Activated naive CD4-positive, alpha-beta T cell treated with anti-CD3 and anti-CD28 coated beads, Interleukin-2, amount 50 U/mL, for 24 hours (primary cell): ENCODE measurements around the gene RAPGEF6.

Source experiments
- H3K27ac Mint-ChIP-seq: one replicate; pipeline ENCODE4 v1.8.0; 2021; ENCODE audit warnings: mild to moderate bottlenecking, mixed read lengths
- H3K27me3 Mint-ChIP-seq: one replicate; pipeline ENCODE4 v1.8.0; 2021; ENCODE audit warnings: mixed read lengths
- H3K36me3 Mint-ChIP-seq: one replicate; pipeline ENCODE4 v1.8.0; 2021; ENCODE audit warnings: mixed read lengths
- H3K4me1 Mint-ChIP-seq: one replicate; pipeline ENCODE4 v1.8.0; 2021; ENCODE audit warnings: mixed read lengths
- H3K4me3 Mint-ChIP-seq: one replicate; pipeline ENCODE4 v1.8.0; 2021; ENCODE audit warnings: mild to moderate bottlenecking, mixed read lengths
- H3K9me3 Mint-ChIP-seq: one replicate; pipeline ENCODE4 v1.8.0; 2021; ENCODE audit warnings: mixed read lengths

RAPGEF6 gene

DNA sequence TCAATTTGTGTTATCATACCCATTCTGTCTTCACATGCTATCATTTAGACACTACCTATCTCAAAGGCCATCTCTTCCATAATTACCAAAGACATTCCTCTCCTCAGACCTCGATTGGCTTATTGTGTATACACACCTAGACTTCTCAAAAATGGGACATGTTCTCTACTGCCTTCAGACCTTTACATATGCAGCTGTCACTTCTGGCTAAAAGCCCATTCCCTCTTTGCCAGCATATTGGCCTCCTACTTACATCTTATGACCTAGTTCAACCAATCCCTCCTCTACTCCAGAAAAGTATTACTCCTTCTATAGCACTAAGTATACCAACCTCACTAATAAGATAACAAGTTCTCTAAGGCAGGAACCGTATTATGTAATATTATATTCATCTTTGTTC, 84.4 kb downstream of the RAPGEF6 start:
- Mint-ChIP-seq H3K27ac (peak overlapping the region; percentile 93), H3K4me3 (no peak overlapping the region), H3K4me1 (peaks cover 71% of the 10 kb centered on the region), H3K36me3 (peaks cover 27% of the 10 kb centered on the region), H3K27me3 (no peaks in the 10 kb centered on the region), H3K9me3 (peaks cover 5% of the 10 kb centered on the region)

GRCh38 chr5:131548176-131548575, 86.9 kb downstream of the RAPGEF6 start:
- no peaks in the 10 kb centered on the region for H3K27me3 Mint-ChIP-seq
- peak overlapping the region; percentile 95 for H3K4me3 Mint-ChIP-seq
- H3K27ac Mint-ChIP-seq: peak overlapping the region; percentile 99
- H3K9me3 Mint-ChIP-seq: peaks cover 5% of the 10 kb centered on the region
- H3K36me3 Mint-ChIP-seq: peaks cover 24% of the 10 kb centered on the region
- H3K4me1 Mint-ChIP-seq: peaks cover 79% of the 10 kb centered on the region

- Mint-ChIP-seq H3K36me3 (peaks cover 24% of the 10 kb centered on the region), H3K27me3 (no peaks in the 10 kb centered on the region), H3K4me1 (peaks cover 83% of the 10 kb centered on the region), H3K27ac (peak overlapping the region; percentile 87), H3K4me3 (peak overlapping the region; percentile 88), H3K9me3 (no peaks in the 10 kb centered on the region)
These were observed 89.2 kb downstream of the RAPGEF6 start for GRCh38 chr5:131545845-131546244.

GRCh38 chr5:131542723-131543122, 92.3 kb downstream of the RAPGEF6 start:
- H3K27ac Mint-ChIP-seq: peak overlapping the region; percentile 91
- H3K4me3 Mint-ChIP-seq: peak overlapping the region; percentile 64
- no peaks in the 10 kb centered on the region for H3K9me3 Mint-ChIP-seq
- H3K4me1 Mint-ChIP-seq: peaks cover 86% of the 10 kb centered on the region
- peaks cover 25% of the 10 kb centered on the region for H3K36me3 Mint-ChIP-seq
- H3K27me3 Mint-ChIP-seq: no peaks in the 10 kb centered on the region

- H3K4me1 Mint-ChIP-seq: peaks cover 87% of the 10 kb centered on the region
- H3K4me3 Mint-ChIP-seq: peak overlapping the region; percentile 45
- H3K9me3 Mint-ChIP-seq: no peaks in the 10 kb centered on the region
- H3K27ac Mint-ChIP-seq: peak overlapping the region; percentile 75
- H3K27me3 Mint-ChIP-seq: no peaks in the 10 kb centered on the region
- H3K36me3 Mint-ChIP-seq: peaks cover 23% of the 10 kb centered on the region
These were observed 93.3 kb downstream of the RAPGEF6 start for GRCh38 chr5:131541762-131542161.

- peaks cover 93% of the 10 kb centered on the region for H3K4me1 Mint-ChIP-seq
These were observed 94.0 kb downstream of the RAPGEF6 start for GRCh38 chr5:131541071-131541470.

GRCh38 chr5:131539251-131539650, 95.8 kb downstream of the RAPGEF6 start:
- no peaks in the 10 kb centered on the region for H3K9me3 Mint-ChIP-seq
- peak overlapping the region; percentile 94 for H3K27ac Mint-ChIP-seq
- no peaks in the 10 kb centered on the region for H3K27me3 Mint-ChIP-seq
- H3K4me1 Mint-ChIP-seq: peaks cover 93% of the 10 kb centered on the region
- H3K4me3 Mint-ChIP-seq: peak overlapping the region; percentile 27
- peaks cover 18% of the 10 kb centered on the region for H3K36me3 Mint-ChIP-seq

More at GRCh38 chr5:131541071-131541470, 94.0 kb downstream of the RAPGEF6 start:
- Mint-ChIP-seq H3K27me3 (no peaks in the 10 kb centered on the region), H3K4me3 (peak overlapping the region; percentile 30), H3K36me3 (peaks cover 23% of the 10 kb centered on the region), H3K9me3 (no peaks in the 10 kb centered on the region), H3K27ac (peak overlapping the region; percentile 89)

DNA sequence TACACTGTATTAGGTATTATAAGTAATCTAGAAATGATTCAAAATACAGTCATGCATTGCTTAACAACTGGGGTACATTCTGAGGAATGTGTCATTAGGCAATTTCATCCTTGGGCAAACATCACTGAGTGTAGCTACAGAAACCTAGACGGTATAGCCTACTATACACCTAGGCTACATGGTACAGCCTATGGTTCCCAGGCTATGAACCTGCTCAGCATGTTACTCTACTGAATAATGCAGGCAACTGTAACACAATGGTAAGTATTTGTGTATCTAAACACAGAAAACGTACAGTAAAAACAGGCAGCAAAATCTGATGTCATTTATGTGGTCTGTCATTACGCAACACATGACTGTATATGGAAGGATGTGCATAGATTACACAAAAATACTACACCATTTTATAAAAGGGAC, 96.8 kb downstream of the RAPGEF6 start:
- peak overlapping the region; percentile 93 for H3K27ac Mint-ChIP-seq
- H3K36me3 Mint-ChIP-seq: peaks cover 16% of the 10 kb centered on the region
- H3K4me3 Mint-ChIP-seq: peak overlapping the region; percentile 66
- H3K4me1 Mint-ChIP-seq: peaks cover 93% of the 10 kb centered on the region
- H3K27me3 Mint-ChIP-seq: no peaks in the 10 kb centered on the region
- no peaks in the 10 kb centered on the region for H3K9me3 Mint-ChIP-seq

DNA sequence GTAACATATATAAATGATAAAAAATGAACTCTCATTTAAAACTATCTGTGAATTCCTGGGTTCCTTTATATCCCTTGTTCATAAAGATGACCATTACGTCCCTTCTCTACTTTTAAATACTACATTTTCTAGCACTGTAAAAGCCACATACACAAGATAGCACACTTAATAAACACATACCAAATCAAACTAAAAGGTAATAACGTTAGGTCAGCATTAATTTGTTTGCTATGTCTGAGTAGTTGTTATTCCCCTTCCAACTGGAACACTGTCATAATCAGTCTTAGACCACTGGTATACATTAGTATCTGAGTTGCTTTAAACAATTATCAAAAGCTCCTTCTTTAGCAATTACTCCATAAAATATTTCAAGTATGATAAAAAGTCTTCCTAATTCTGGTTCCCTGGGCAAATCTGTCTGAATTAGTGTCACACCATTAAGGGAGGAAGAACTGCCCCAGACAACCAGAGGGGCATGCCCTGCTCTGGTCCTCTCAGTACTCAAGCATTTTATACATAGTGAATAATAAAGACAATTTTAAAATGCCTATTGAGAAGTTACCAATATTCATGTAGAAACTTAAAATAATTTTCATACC, 98.1 kb downstream of the RAPGEF6 start:
- Mint-ChIP-seq H3K27ac (peak overlapping the region; percentile 75), H3K4me1 (peaks cover 93% of the 10 kb centered on the region), H3K9me3 (no peaks in the 10 kb centered on the region), H3K4me3 (peak overlapping the region; percentile 70), H3K27me3 (no peaks in the 10 kb centered on the region), H3K36me3 (peaks cover 12% of the 10 kb centered on the region)

- peak overlapping the region; percentile 70 for H3K4me3 Mint-ChIP-seq
- no peaks in the 10 kb centered on the region for H3K27me3 Mint-ChIP-seq
- peaks cover 87% of the 10 kb centered on the region for H3K4me1 Mint-ChIP-seq
- H3K36me3 Mint-ChIP-seq: peaks cover 12% of the 10 kb centered on the region
- no peaks in the 10 kb centered on the region for H3K9me3 Mint-ChIP-seq
- peak overlapping the region; percentile 94 for H3K27ac Mint-ChIP-seq
These were observed 98.7 kb downstream of the RAPGEF6 start for GRCh38 chr5:131536211-131536826.

- Mint-ChIP-seq H3K36me3 (peaks cover 12% of the 10 kb centered on the region), H3K27ac (peak overlapping the region; percentile 75), H3K27me3 (no peaks in the 10 kb centered on the region), H3K4me1 (peaks cover 86% of the 10 kb centered on the region), H3K4me3 (peak overlapping the region; percentile 8), H3K9me3 (no peaks in the 10 kb centered on the region)
These were observed 100.1 kb downstream of the RAPGEF6 start for GRCh38 chr5:131534974-131535373.

GRCh38 chr5:131533836-131534235, 101.2 kb downstream of the RAPGEF6 start:
- Mint-ChIP-seq H3K4me3 (peak overlapping the region; percentile 63), H3K36me3 (peaks cover 8% of the 10 kb centered on the region), H3K4me1 (peaks cover 84% of the 10 kb centered on the region), H3K27ac (peak overlapping the region; percentile 76), H3K27me3 (no peaks in the 10 kb centered on the region), H3K9me3 (no peaks in the 10 kb centered on the region)

DNA sequence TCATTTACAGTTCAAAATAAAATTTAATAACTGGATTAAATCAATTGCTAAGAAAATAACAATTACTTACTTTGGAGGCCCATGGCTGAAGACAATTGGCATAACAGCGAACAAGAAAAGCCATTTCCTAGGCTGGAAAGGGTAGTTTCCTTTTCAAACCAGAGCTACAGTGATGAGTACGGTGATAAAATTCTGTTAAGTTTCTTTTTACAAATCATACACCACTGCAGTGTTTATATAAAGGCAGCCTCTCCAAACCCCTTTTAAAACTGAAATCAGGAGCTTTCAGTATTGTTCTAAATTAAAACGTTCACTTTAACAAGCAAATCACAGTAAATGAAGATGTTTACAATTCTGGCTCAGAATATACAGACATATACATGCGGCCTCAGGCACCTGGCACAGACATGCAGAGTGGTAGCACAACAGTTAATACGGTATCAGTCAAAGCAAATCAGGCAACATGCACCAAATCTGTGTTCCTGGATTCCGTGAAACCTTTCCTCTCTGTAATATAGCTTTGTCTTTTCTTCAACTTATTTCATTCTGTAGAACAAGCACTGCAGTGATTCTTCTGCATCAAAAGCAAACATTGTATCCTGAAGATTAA, 102.9 kb downstream of the RAPGEF6 start:
- peak overlapping the region; percentile 83 for H3K27ac Mint-ChIP-seq
- H3K4me1 Mint-ChIP-seq: peaks cover 81% of the 10 kb centered on the region
- H3K36me3 Mint-ChIP-seq: peaks cover 9% of the 10 kb centered on the region
- H3K4me3 Mint-ChIP-seq: peak overlapping the region; percentile 86
- H3K27me3 Mint-ChIP-seq: no peaks in the 10 kb centered on the region
- H3K9me3 Mint-ChIP-seq: no peaks in the 10 kb centered on the region

GRCh38 chr5:131530706-131531331, 104.2 kb downstream of the RAPGEF6 start:
- Mint-ChIP-seq H3K4me1 (peaks cover 83% of the 10 kb centered on the region), H3K36me3 (peaks cover 15% of the 10 kb centered on the region), H3K9me3 (no peaks in the 10 kb centered on the region), H3K4me3 (peak overlapping the region; percentile 77), H3K27ac (peak overlapping the region; percentile 97), H3K27me3 (no peaks in the 10 kb centered on the region)

DNA sequence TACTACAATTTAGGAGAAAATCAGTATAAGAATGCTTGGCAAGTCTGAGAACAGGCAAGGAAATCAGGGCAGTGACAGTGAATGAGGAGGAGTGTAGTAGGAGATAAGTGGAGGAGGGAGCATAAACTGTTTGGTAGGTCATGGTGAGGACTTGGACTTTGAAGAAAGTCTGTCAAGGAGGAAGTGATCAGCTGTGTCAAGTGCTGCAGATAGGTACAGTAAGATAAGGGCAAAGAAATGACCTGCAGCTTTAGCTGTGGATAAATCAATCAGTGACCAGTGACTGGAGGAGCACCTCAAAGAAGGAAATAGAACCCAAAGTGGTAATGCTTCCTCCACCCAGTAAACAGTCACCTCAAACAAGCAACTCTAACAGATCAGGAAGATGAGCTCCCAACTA, 106.3 kb downstream of the RAPGEF6 start:
- no peaks in the 10 kb centered on the region for H3K9me3 Mint-ChIP-seq
- no peaks in the 10 kb centered on the region for H3K27me3 Mint-ChIP-seq
- H3K4me1 Mint-ChIP-seq: peaks cover 82% of the 10 kb centered on the region
- H3K4me3 Mint-ChIP-seq: peak overlapping the region; percentile 55
- H3K36me3 Mint-ChIP-seq: peaks cover 16% of the 10 kb centered on the region
- peak overlapping the region; percentile 67 for H3K27ac Mint-ChIP-seq

- peak overlapping the region; percentile 38 for H3K4me3 Mint-ChIP-seq
- H3K36me3 Mint-ChIP-seq: peaks cover 19% of the 10 kb centered on the region
- H3K4me1 Mint-ChIP-seq: peaks cover 89% of the 10 kb centered on the region
- no peak overlapping the region for H3K27ac Mint-ChIP-seq
- no peaks in the 10 kb centered on the region for H3K9me3 Mint-ChIP-seq
- no peaks in the 10 kb centered on the region for H3K27me3 Mint-ChIP-seq
These were observed 109.2 kb downstream of the RAPGEF6 start for GRCh38 chr5:131525805-131526204.
